Measurements from ENCODE around the gene SYNGR3.

The SYNGR3 gene

GRCh38 chr16:2013527-2013926 is 23.8 kb downstream of the SYNGR3 start:
- Histone ChIP-seq H3K9ac (ENCODE audit: low read length) (no peak overlapping the region), H3K36me3 (ENCODE audit: low read length) (no peaks in the 10 kb centered on the region), H3K9me3 (ENCODE audit: insufficient read depth, low read length) (no peaks in the 10 kb centered on the region), H3K4me2 (ENCODE audit: low read depth, low read length, poor library complexity, severe bottlenecking) (no peak overlapping the region), H3K9me2 (replicated peaks; ENCODE audit: insufficient read depth, low read length) (no peaks in the 10 kb centered on the region), H3K27me3 (ENCODE audit: low read length) (no peaks in the 10 kb centered on the region), H3K79me2 (ENCODE audit: insufficient read depth, low read length) (peaks cover 8% of the 10 kb centered on the region), H3K27ac (ENCODE audit: low read depth, low read length) (no peak overlapping the region), H2AFZ (ENCODE audit: low read depth, low read length, severe bottlenecking) (no peak overlapping the region), H3K4me3 (ENCODE audit: insufficient read depth, low read length, poor library complexity, severe bottlenecking) (no peak overlapping the region), H3F3A (ENCODE audit: insufficient read depth) (0 out of 2 replicates have a peak, but pooled peaks cover under 1% of the 10 kb centered on the region), H4K20me1 (ENCODE audit: low read depth, low read length) (no peaks in the 10 kb centered on the region)
- TF ChIP-seq CTCF (IDR thresholded peaks at IDR 0.05; ENCODE audit: insufficient read depth, low read length, poor library complexity, severe bottlenecking) = no peak
- TF ChIP-seq EZH2phosphoT487 (conservative IDR thresholded peaks at IDR 0.05; ENCODE audit: low read length) = no peak

DNA sequence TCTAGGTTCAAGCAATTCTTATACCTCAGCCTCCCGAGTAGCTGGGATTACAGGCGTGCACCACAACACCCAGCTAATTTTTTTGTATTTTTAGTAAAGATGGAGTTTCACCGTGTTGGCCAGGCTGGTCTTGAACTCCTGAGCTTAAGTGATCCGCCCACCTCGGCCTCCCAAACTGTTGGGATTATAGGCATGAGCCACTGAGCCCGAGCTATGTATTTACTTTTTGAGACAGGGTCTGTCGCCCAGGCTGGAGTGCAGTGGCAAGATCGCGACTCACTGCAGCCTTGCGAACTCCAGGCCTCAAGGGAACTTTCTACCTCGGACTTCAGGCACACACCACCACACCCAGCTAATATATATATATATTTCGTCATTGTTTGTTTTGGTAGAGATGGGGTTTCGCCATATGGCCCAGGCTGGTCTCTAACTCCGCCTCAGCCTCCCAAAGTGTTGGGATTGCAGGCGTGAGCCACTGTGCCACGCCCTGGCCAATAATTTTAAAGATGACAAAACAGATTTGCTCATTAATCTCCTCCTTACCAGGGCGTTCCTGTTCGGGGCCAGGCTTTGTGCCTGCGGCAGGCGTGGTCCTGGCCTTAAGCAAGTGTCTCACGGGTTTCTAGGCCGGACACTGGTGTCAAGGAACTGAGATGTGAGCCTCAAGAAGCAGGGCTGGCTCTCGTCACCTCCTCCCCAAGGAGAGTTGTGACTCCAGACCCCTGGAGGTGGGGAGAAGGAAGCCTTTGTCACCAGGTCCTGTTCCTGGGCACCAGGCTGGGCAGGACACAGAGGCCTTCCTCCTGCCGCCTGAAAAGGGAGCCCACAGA is 25.6 kb downstream of the SYNGR3 start:
- Histone ChIP-seq H4K20me1 (ENCODE audit: low read depth, low read length) (no peaks in the 10 kb centered on the region), H3K9ac (ENCODE audit: low read length) (no peak overlapping the region), H3K4me3 (ENCODE audit: insufficient read depth, low read length, poor library complexity, severe bottlenecking) (no peak overlapping the region), H3K4me2 (ENCODE audit: low read depth, low read length, poor library complexity, severe bottlenecking) (no peak overlapping the region), H2AFZ (ENCODE audit: low read depth, low read length, severe bottlenecking) (no peak overlapping the region), H3K79me2 (ENCODE audit: insufficient read depth, low read length) (no peaks in the 10 kb centered on the region; the same call in 1 of the 2 replicates), H3K27ac (ENCODE audit: low read depth, low read length) (no peak overlapping the region), H3F3A (ENCODE audit: insufficient read depth) (no peaks in the 10 kb centered on the region), H3K36me3 (ENCODE audit: low read length) (no peaks in the 10 kb centered on the region), H3K27me3 (ENCODE audit: low read length) (no peaks in the 10 kb centered on the region), H3K9me2 (replicated peaks; ENCODE audit: insufficient read depth, low read length) (no peaks in the 10 kb centered on the region), H3K9me3 (ENCODE audit: insufficient read depth, low read length) (no peaks in the 10 kb centered on the region)
- TF ChIP-seq CTCF (IDR thresholded peaks at IDR 0.05; ENCODE audit: insufficient read depth, low read length, poor library complexity, severe bottlenecking) (no peak), EZH2phosphoT487 (conservative IDR thresholded peaks at IDR 0.05; ENCODE audit: low read length) (no peak)

GRCh38 chr16:2015947-2016208 is 26.1 kb downstream of the SYNGR3 start:
- Histone ChIP-seq H3K36me3 (ENCODE audit: low read length) (no peaks in the 10 kb centered on the region), H3K4me2 (ENCODE audit: low read depth, low read length, poor library complexity, severe bottlenecking) (no peak overlapping the region), H2AFZ (ENCODE audit: low read depth, low read length, severe bottlenecking) (no peak overlapping the region), H3K4me3 (ENCODE audit: insufficient read depth, low read length, poor library complexity, severe bottlenecking) (no peak overlapping the region), H3K27ac (ENCODE audit: low read depth, low read length) (no peak overlapping the region), H3K9ac (ENCODE audit: low read length) (no peak overlapping the region), H3K9me2 (replicated peaks; ENCODE audit: insufficient read depth, low read length) (no peaks in the 10 kb centered on the region), H3K27me3 (ENCODE audit: low read length) (no peaks in the 10 kb centered on the region), H4K20me1 (ENCODE audit: low read depth, low read length) (no peaks in the 10 kb centered on the region), H3K79me2 (ENCODE audit: insufficient read depth, low read length) (no peaks in the 10 kb centered on the region), H3F3A (ENCODE audit: insufficient read depth) (no peaks in the 10 kb centered on the region), H3K9me3 (ENCODE audit: insufficient read depth, low read length) (no peaks in the 10 kb centered on the region)
- TF ChIP-seq CTCF (IDR thresholded peaks at IDR 0.05; ENCODE audit: insufficient read depth, low read length, poor library complexity, severe bottlenecking) (no peak), EZH2phosphoT487 (conservative IDR thresholded peaks at IDR 0.05; ENCODE audit: low read length) (no peak)

Measured in SU-DHL-6 (cell line).